ENCODE measurements around the gene WDR18.

DNA sequence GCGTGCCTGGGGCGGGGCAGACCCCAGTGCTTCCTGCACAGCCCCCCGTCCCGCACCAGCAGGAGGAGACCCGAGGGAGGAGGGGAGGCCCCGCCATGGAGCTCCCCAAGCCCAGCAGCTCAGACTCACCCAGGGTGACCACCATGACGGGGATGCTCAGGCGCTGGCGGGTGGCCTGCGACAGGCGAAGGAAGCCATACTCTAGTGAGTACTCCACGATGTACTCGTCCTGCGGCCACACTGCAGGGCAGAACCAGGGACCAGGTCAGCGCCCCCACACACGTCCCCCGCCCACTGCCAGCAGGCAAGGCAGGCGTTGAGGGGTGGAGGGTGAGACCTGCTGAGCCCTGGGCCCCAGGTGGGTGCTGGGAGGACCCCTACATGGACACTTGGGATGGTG, 28.2 kb downstream of the WDR18 start:
- TF ChIP-seq, protein P1, sequence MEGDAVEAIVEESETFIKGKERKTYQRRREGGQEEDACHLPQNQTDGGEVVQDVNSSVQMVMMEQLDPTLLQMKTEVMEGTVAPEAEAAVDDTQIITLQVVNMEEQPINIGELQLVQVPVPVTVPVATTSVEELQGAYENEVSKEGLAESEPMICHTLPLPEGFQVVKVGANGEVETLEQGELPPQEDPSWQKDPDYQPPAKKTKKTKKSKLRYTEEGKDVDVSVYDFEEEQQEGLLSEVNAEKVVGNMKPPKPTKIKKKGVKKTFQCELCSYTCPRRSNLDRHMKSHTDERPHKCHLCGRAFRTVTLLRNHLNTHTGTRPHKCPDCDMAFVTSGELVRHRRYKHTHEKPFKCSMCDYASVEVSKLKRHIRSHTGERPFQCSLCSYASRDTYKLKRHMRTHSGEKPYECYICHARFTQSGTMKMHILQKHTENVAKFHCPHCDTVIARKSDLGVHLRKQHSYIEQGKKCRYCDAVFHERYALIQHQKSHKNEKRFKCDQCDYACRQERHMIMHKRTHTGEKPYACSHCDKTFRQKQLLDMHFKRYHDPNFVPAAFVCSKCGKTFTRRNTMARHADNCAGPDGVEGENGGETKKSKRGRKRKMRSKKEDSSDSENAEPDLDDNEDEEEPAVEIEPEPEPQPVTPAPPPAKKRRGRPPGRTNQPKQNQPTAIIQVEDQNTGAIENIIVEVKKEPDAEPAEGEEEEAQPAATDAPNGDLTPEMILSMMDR (IDR thresholded peaks at IDR 0.05): no peak
- no peak for TF ChIP-seq ZFX (IDR thresholded peaks at IDR 0.05; ENCODE audit: borderline replicate concordance)
